GM21529 (cell line): ENCODE data around the gene C14orf119.

Experiments used
- ATAC-seq: cut with Tn5 transposase; IDR thresholded peaks from one replicate; pipeline ENCODE4 v1.9.1; 2021; ENCODE audit not compliant: unreplicated experiment

Gene C14orf119

GRCh38 chr14:23095196-23096108, at the start of gene C14orf119:
Gene C14orf119, plus strand, starts transcription at chr14:23095505. Its CDS starts 2,154 bp downstream, at chr14:23097659.
- peak; percentile 93 for ATAC-seq

GRCh38 chr14:23047034-23047634, 48.2 kb upstream of the C14orf119 start:
- ATAC-seq, result no peak

- ATAC-seq, result no peak
These were observed 47.3 kb upstream of the C14orf119 start for GRCh38 chr14:23047751-23048693.

- no peak for ATAC-seq
These were observed 46.3 kb upstream of the C14orf119 start for GRCh38 chr14:23049011-23049410.

- ATAC-seq, result no peak
These were observed 43.9 kb upstream of the C14orf119 start for GRCh38 chr14:23051141-23052057.

GRCh38 chr14:23052182-23052623, 43.1 kb upstream of the C14orf119 start:
- ATAC-seq, result no peak

GRCh38 chr14:23052671-23053070, 42.6 kb upstream of the C14orf119 start:
- no peak for ATAC-seq

GRCh38 chr14:23053426-23053825, 41.9 kb upstream of the C14orf119 start:
- ATAC-seq, result no peak

GRCh38 chr14:23054000-23054811, 41.1 kb upstream of the C14orf119 start:
- no peak for ATAC-seq

GRCh38 chr14:23055147-23055550, 40.2 kb upstream of the C14orf119 start:
- ATAC-seq, result no peak

GRCh38 chr14:23055621-23056144, 39.6 kb upstream of the C14orf119 start:
- ATAC-seq, result no peak

GRCh38 chr14:23056145-23056955, 39.0 kb upstream of the C14orf119 start:
- peak; percentile 64 for ATAC-seq

- ATAC-seq, result peak; percentile 38
These were observed 38.1 kb upstream of the C14orf119 start, which contains the start of gene CDH24 for GRCh38 chr14:23056956-23057756. Gene CDH24, minus strand, starts transcription at chr14:23057520. Its CDS starts 1,787 bp downstream, at chr14:23055733.

- ATAC-seq, result peak; percentile 68
These were observed 37.3 kb upstream of the C14orf119 start for GRCh38 chr14:23057757-23058653.

- ATAC-seq, result no peak
These were observed 36.4 kb upstream of the C14orf119 start for GRCh38 chr14:23058654-23059504.
